ENCODE data around the gene HNRNPA3.
"Not testable (repeated sequence)": the region's sequence is repeated elsewhere in the genome, so short reads cannot be mapped to it uniquely, and the experiment has no call there.

GRCh38 chr2:177179671-177180070, 32.9 kb upstream of the HNRNPA3 start:
- not testable (repeated sequence) for TF ChIP-seq CTCF (IDR thresholded peaks at IDR 0.05 in 2 of 3, conservative IDR thresholded peaks at IDR 0.05 in 1 of 3; ENCODE audit: borderline replicate concordance in 1 of 3, insufficient read depth in 1 of 3, low read depth in 2 of 3, low read length in 2 of 3); SIN3A (IDR thresholded peaks at IDR 0.05; ENCODE audit: low read depth); EGR1 (IDR thresholded peaks at IDR 0.05; ENCODE audit: low read depth); EZH2phosphoT487 (IDR thresholded peaks at IDR 0.05; ENCODE audit: borderline replicate concordance); REST (IDR thresholded peaks at IDR 0.05; ENCODE audit: low read depth); RAD21 (IDR thresholded peaks at IDR 0.05; ENCODE audit: low read depth)
